ENCODE data around the gene UGT2B10.

UGT2B10 gene

DNA sequence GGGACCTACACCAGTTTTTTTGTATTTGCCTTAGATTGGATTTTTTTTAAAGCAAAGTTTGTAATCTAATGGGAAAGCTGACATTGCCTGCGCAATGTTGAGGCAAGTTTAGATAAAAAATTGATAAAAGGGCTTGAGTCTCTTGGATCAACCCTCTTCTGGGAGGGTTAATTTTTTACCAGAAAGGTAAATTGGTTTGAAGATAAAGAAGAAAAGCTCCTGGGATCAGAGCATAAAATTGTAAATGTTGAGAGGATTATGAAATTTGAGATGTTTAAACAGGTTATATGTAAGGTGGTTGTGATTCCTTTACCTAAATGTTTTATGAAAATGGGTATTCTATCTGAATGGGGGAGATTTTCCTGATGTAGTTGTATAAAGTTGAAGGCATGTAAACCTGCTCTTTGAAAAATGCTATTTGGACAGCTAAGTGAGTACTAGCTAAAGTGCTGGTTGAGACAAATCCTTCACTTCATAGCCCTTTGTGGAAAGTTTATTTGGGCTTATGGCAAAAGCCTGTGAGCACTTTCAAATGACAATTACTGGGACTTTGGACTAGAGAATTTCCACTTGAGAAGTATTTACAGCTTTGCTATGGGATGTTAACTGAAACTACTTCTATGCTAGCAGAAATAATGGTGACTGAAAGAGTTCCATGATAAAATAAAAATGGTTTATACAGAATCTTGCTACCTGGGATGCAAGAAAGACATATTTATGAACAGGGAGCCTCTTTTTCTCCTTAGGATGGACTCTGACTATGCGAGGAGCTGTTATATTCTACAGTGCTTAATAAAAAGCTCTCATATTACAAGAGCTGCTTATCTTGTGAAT is 56.2 kb downstream of the UGT2B10 start:
- no peak for DNase-seq

DNA sequence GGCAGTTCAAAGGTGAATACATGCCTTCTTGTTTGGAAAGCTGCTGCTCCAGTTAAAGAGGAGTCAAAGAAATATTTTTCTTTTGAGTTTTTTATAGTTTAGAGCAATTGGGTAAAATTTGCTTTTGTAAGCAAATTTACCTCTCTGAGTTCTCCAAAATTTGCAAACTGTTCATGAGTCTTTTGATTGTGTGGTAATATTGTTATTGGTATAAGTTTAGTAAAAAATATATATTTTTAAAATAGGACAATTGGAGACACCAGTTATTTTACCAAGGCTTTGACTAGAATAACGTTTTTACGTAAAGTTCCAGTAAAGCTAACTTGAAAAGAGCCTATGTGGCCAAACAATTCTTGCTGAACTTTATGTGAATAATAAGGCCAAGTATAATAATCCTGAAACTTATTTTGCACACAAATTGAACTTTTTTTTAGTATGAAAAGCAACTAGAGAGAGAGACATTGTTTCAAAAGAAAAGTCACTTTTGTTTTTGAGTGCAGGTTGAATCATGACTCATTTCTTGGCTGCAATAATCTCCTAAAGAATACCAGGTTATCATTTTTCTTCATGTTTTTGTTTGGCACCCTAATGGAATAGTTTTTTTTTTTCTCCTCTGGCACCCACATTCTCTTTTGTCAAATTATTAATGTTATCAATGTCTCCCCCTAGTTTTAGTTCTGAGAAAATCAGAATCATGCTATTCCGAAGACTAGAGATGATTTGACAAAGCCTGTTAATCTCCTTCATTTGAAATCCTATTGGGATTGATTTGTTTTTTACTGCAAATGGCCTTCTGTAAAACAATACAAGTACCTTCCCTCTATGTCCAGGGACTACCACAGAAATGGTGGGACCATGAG is 57.1 kb downstream of the UGT2B10 start:
- DNase-seq, result no peak

DNA sequence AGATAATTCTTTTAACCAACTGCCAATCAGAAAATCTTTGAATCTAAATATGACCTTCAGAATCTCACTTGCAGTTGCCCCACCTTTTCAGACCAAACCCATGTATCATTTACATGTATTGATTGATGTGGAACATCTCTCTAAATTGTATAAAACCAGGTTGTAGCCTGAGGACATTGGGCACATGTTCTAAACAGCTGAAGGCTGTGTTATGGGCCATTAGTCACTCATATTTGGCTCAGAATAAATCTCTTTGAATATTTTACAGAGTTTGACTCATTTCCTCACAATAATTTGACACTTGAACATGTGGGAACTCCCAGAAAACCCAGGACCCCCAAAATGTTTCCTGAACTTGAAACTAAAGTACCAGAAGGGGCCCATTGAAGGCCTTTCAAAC is 58.7 kb downstream of the UGT2B10 start:
- DNase-seq, result no peak

DNA sequence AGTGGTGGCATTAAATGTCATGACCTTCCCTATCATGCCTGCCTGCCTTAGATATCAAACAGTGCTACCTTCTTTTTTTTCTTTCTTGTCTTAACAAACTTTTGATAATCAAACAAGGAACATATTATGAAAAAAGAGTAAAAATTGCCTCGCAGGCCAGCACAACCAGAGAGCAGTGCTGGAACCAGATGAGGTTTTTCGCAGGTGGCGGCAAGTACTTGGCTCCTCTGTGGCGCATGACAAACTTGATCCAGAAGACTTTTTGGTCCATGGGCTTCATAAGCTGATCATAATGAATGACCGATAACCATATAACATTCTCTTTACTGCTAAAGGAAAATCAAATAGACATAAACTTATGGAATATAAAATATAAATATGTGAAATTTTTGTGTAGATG is 61.8 kb downstream of the UGT2B10 start:
- no peak for DNase-seq

DNA sequence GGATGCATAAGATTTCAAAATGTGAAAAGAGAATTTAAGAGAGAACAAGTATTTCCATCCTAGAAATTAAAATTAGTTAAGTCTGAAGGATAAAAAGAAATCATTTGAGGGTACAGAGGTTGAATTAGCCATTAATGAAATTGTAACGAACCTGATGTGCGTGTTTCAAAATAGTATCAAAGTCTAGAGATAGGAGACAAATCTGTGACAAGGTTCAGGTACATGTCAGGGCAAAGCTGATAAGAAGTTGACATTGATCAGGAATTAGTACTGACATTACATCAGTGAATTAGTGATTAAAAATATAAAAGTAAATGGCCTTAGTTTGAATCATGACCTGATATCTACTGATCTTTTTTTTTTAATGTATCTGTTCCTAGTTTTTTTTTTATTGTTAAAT is 62.3 kb downstream of the UGT2B10 start:
- DNase-seq, result no peak

Data from activated CD8-positive, alpha-beta memory T cell treated with anti-CD3 and anti-CD28 coated beads, Interleukin-2, amount 50 U/mL, for 4 hours (primary cell).